HG03060 (cell line): ENCODE data around the gene RBMS2.

Experiments used
- ATAC-seq: cut with Tn5 transposase; IDR thresholded peaks from one replicate; pipeline ENCODE4 v1.9.1; 2021; ENCODE audit warnings: low read depth, moderate number of reproducible peaks; ENCODE audit not compliant: unreplicated experiment

The RBMS2 gene

DNA sequence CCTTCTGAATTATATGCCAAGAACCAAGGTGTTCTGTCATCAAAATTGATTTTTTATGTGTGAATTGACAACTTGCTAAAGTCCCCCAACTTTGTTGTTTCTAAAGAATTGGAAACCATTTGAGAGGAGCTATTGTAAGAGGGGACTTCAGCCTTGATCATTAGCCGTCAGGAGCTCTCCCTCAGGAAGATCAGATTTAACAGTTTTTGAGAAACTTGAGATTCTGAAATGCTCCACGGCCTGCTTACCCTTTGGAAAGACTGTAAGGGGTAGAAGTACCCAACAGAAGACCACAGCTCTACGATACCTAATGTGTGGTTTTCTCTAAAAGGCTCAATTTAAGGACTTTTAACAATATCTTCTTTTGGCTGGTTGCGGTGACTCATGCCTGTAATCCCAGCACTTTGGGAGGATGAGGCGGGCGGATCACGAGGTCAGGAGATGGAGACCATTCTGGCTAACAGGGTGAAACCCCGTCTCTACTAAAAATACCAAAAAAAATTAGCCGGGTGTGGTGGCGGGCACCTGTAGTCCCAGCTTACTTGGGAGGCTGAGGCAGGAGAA is 57.4 kb downstream of the RBMS2 start:
- no peak for ATAC-seq

DNA sequence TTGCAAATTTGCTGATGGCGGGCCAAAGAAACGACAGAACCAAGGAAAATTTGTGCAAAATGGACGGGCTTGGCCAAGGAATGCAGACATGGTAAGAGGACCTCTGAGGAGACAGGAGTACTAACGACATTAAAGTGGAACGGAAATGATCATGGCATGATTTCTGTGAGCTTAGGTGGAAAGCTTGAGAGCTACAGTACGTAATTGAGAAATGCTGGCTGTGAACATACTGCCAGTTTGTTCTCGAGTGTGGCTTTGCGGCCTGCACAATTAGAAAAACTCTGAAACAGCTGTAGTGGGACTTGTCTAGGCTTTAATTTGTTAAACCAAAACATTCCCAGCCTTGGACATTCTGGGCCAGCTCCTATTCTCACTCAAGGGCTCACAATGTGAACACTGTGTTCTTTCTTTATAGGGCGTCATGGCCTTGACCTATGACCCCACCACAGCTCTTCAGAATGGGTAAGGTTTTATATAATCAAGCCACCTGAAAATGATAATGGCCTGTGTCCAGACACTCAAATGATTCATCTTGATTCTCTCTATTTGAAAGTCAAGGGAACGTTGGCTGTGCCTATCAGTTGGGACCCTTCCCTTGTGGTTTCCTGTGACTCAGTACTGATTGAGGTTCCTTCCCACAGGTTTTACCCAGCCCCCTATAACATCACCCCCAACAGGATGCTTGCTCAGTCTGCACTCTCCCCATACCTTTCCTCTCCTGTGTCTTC is 60.0 kb downstream of the RBMS2 start:
- no peak for ATAC-seq

DNA sequence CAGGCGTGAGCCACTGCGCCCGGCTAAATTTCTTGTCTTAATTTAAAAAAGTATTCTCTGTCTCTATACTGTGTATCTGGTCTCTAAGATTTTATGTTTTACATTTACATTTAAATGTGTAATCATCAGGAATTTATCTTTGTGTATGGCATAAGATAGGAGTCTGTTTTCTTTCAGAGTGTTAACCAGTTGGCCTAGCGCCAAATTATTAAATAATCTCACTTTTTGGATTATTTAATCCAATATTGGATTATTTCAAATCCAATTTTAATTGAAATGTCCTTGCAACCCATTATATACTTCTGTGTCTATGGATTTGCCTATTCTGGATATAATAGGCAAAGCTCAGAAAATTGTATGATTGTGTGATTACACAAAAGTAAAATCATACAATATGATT is 63.5 kb downstream of the RBMS2 start:
- no peak for ATAC-seq

DNA sequence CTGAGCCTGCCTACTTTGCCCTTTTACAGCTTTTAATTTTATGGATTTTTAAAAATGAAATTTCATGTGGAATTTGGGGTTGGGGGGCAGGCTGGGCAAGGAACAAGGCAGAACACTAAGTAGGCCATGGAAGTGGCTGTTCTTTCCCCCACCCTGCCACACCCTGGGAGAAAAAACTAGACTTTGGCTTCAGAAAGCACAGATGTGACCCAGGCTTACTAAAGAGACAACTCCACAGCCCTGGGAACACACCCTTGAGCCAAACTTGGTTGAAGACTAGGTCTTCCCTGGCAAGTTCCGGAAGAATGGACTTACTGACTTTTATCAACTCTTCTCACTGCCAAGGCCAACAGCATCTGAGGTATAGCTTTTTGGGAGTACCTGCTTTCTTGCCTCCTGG is 68.2 kb downstream of the RBMS2 start:
- ATAC-seq = no peak

DNA sequence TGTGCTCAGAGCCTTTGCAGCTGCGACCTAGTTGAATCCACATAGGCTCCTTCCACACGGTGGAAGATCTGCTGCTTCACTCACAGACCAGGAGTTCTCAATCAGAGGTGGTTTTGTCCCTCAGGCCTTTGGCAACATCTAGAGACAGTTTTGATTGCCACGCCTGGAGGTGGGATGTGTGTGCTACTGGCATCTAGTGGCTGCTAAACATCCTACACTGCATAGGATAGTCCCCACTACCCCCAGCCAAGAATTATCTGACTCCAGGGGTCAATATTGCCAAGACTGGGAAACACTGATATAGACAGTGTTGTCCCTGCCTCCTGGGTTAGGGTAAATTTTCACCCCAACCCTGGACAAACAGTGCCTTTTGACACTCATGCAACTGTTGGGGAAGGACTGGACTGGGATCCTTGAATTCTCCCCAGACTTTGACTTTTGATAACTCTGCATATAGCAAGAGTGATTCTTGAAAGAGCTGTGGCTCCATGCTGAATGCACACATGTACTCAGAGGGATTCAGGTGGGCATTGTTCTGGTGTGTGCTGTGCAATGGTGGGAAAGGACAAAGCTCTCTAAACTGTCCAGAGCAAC is 68.7 kb downstream of the RBMS2 start:
- ATAC-seq = no peak

DNA sequence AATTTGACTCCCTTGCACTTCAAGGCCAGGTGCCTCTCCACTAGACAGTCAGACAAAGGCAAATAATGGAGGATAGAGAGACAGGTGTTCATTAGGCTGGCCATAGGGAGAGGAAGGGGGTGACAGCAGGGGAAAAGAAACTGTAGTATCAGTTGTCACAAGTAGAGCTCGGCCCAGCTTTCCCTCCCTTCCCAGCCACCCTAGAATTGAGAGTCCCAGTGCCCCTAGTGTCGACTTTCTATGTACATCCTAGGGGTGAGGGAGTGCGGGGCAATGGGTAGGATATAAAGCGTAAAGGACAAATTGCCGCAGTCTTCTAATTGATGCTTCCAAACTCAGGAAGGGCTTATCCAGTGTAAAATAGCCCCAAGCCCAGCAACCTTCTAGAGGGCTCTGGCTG is 69.5 kb downstream of the RBMS2 start:
- no peak for ATAC-seq

DNA sequence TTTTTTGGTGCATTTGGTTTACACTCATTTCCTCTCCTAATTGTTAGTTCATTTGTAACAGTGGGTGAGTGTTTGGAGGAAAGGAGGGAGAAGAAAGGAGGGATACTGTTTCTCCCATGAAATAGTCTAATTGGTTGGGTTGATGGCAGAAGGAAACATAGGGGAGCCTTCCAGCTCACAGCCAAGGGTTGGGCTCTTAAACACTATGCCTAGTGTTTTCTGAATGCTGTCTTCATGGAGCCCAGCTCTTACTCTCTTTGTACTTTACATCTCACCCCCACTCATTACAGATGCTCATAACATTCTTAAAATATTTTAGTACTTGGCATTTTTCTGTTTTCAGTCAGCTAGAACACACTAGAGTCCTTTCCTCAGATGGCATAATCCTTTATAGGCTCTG is 70.3 kb downstream of the RBMS2 start:
- no peak for ATAC-seq

DNA sequence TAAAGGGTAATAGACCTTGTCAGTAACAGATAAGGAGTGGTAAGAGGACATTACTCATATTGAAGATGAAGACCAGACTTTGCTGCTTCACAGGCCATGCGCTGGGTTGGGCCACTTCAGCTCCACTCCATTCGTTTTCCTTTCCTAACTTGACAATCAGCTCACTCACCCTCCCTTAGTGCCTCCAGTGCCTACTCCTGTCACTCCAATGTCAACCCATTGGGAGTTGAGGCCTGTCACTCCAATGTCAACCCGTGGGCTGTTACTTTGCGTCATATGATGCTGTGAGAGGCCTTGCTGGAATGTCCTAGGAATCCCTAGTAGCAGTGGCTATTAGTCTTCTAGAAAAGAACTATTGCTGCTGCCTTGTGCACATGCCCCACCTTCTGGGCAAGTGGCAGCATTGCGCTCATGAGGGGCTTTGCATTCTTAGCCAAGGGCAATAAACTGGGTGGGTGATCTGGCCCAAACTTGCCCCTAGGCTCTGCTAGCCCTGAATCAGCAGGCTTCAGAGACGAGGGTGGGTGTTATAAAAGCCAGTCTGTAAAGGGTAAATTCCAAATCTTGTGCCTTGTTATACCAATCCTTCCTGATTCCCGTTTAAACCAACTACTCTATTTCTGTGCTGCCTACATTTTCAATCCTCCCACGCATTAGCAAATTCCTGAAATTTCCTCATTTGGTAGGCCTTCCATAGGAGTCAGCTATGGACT is 72.4 kb downstream of the RBMS2 start:
- ATAC-seq = no peak

DNA sequence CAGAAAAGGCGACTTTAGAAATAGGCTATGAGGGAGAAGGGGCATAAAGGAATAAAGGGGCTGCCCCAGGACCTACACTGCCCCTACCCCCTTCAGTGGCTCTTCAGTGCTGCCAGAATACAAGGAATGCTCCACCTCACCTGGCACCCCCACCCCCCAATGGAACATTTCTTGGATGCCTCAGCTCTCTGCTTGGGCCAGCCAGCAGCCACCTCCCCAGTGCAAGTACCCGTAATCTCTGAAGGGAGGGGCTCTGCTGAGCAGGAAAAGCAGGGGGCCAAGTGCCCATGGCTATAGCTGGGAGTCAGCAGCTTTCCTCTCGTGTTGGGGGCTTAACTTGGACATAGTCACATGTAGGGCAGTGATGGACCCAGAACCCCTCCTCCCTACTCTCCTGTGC is 75.2 kb downstream of the RBMS2 start:
- ATAC-seq = no peak

DNA sequence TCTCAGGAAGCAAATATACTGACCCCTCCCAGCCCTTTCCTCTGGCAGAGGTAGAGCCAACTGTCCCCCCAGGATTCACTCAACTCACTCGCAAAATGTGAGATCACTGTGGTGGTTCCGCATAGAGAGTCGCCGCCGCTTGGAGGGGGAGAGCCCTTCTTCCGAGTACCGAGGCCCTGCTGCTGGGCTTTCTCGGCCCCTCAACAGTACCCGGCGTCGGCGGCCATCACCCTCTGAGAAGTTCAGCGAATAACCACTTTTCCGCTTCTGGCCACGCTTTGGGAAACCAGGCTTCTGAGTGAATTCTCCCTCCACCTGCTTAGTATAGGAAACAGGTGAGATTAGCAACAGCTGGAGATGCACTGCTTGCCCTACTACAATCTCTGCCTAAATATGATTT is 77.4 kb downstream of the RBMS2 start:
- ATAC-seq = no peak

DNA sequence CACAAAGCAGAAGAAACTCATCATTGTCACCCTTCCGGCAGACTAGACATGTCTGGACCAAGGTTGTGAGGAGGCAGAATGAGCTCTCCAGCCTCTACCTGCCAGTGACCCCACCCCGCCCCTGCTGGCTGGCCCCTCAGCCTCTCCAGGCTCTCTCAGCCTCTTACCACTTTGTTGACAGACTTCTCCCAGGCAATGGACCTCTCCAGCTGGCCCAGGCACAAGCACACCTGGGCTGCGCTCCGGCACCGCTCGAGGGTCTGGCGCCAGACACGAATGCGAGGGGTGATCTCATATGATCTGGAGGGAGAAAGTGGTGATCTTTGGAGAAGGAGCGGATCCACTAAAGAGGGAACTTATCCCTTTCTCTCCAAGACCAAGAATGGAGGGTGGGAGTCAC is 78.2 kb downstream of the RBMS2 start:
- no peak for ATAC-seq

DNA sequence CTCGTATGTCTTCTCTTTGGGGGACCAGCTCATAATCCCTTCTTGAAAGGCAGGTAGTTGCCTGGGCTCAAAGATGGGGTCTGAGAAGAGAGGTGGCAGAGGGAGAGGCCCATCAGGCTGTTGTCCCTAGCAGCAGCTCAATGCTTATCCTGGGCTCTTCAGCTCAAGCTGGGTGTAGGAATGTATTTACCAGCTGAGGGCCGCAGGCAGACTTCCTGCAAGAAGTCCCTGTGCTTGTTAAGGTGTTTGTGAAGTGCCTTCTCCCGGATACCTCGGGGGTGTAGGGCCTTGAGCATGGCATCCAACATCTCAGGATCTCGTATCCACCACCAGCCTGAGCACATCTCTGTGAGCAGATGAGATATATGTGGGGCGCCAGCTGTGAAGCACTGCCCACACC is 79.1 kb downstream of the RBMS2 start:
- no peak for ATAC-seq

DNA sequence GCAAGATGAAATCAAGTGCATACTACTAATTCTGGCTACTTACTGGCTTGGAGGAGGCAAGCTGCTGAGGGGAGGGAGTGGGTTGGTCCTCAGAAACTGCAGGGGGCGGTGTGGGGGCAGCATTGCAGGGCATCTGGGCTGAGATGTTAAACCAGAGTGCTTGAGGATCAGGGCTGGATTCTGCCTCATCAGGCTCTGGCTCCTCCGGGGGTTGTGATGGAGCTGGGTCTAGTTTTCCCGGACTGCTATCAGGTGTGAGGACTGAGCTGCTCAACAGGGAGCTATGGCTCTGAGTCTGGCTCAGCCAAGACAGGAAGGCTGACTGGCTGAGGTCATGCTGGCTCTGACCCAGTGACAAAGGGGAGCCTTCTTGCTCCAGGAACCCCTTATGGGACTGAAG is 79.9 kb downstream of the RBMS2 start:
- no peak for ATAC-seq

DNA sequence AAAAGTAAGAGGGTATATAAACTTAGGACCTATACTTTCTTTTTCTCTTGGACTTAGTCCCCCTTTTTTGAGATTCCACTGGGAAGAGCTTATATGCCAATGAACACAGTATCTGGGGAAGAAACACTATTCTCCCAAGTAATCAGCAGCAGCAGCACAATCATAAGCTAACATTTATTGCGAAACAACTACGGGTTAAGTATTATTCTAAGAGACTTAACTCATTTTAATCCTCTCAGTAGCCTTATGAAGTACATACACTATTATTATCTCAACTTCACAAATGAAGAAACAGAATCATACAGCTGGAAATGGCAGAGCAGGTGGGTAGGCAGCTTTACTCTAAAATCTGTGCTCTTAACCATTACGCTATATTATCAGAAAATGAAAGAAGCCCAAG is 80.6 kb downstream of the RBMS2 start:
- ATAC-seq = no peak

DNA sequence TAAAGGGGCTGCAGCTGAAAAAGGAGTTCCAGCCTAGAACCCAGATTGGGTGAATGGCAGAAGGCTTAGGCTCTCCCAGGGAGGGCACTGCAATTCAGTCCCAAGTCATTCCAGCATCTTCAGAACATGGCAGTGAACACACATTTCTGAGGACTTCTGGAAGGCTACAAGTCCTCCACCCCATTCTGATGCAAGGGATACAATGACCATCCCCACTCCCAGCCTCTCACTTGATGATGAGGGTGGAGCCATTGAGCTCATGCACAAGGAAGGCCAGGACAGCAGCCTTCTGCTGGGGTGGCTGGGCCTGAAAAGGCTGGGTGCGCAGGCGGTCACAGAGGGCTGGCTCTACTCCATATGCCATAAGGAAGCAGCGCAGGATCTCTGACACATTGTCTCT is 82.7 kb downstream of the RBMS2 start:
- no peak for ATAC-seq

DNA sequence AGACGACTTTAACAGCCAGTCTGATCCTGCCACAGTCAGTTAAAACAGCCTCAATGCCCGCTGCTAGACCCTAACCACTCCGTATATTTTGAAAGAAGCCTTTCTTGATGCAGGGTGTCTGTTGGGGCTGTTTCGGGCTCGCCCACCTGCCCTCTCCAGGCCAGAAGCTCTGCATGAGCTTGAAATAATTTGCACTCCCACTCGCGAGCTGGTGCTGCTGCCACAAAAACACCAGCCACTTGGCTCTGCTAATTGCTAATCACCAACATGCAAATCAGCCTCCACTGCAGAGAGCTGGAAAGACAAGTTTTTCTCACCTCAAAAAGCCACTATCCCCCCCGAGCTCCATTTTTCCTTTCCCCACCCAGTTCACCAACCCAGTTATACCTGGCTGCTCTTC is 93.0 kb downstream of the RBMS2 start:
- no peak for ATAC-seq

DNA sequence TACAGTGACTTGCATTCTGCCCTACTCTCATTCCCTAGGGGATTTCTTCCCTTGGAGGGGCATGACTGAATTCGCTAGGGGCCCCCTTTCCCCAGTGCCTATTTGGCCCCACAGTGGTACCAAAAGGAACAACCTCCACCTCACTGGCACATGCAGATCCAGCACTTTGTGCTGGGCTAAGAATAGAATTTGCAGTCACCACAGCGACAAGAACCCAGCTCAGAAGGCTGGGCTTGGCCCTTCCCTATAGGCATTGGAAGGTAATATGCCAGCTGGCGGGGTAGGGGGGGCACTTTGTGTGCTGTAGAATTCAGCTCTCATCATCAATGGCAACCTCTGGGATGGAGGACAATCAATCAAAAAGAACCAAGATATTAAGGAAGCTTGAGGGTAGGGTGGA is 94.6 kb downstream of the RBMS2 start:
- ATAC-seq = no peak

DNA sequence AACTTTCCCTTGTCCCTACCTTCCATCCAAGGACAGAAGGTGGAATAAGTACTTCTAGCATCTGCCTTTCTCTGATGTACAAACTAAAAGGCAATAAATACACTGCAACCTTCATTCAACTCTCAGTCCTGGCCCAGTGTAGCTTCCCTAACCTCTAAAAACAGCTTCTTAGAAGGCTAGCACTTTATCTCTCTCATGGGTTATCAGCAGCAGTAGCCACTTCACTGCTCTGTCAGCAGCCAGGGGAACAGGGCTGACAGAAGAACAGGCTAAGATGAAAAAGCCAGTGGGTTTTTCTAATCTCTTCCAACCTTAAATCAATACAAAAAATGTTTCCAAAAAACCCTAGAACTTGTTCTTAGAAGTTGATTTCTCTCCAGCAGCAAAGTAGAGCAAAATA is 95.3 kb downstream of the RBMS2 start:
- no peak for ATAC-seq

DNA sequence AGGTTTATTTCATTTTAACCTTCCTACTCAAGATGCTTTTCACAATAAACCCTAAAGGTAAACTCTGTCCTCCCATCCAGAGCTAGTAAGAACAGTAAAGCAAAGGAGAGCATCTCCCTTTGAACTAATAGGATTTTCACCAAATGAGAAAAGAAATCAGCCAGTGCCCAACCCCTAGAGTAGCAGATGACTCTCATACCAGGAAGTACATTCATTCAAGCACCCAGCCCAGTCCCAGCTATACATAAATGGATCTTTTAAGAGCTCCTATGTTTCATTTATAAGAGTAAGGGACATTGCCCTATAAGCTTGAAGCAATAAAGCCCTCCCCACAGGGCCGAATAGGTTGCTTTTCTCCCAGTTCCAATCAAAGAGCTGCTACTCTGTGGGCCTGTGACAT is 100.9 kb downstream of the RBMS2 start:
- no peak for ATAC-seq

DNA sequence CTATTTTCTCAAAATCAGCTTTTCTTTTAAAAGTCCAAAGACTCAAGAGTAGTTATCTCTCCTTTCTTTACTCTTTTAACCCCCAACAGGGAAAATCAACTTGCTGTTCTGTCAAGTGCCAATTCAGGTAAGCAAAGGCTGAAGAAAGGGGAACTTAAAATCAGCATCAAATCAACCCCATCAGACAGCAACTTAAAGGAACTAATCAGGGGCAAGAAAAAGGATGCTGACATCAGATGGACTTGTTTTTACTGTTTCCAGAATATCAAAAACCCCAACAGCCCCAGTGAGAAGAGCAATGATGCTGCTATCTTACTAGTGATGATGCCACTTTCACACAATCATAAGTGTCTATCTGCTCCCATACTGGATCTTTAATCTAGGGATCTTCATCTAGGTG is 105.1 kb downstream of the RBMS2 start:
- no peak for ATAC-seq

DNA sequence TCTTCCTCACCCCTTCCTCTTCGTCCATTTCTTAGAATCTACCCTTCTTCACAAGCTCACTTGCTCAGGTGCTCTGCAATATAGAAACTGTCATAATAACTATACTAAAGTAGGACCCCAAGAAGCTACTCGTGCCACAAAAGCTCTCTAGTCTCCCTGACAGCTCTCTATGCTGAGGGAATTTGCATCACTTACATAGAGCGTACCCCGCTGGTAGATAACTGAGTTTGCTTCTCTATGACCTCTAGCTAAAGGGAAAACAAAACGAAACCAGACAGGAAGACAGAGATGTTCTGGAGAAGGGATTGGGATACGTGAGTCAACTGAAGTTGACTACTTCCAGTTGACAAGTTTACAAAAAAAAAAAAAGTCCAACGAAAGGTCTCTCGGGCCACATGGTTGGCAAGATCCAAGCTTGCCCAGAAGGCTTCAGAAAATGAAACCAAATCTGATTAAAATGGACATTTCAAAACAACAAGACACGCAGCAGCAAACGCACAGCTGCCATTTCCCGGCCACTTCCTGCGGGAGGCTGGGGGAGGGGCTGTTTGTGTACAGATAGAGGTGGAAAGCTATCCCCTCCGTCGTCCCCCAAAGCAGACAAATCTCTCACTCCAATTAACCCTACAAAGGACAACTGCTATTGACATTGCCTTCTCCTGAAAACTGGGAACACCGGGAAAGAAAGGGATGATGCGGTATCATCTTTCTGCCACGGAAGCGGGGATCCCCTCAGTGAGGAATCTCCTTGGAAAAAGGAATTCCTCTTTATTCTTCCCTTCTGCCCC is 107.2 kb downstream of the RBMS2 start:
- no peak for ATAC-seq
